ENCODE results near the gene IRS1.

Gene IRS1

DNA sequence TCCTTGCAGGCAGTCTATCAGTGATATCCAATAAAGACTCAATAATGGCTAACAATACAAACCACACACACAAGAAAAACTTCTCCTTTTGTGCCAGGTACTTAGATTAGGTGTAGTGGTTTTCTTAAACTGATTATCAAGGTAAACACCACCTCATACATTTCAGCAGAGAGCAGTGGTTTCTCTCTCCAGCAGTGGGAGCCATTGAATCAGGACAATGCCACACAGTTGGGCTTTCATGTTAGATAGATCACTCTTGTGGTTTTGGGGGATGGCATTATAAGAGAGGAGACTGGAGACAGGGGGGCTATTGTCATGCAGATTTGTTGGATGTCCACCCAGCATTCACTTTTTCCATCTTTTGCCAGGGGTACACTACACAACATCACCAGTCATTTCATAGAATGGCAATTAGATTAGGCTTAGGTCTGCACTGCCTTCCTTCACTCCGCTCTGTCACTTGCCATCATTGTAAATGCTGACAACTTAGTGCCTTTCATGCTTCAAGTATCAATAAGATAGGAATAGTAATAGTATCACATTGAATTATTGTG is 13.6 kb upstream of the IRS1 start:
- DNase-seq (ENCODE audit: low spot score), result peak; percentile 76

- DNase-seq (ENCODE audit: low spot score), result no peak
Observed at GRCh38 chr2:226803410-226803809, 3.8 kb upstream of the IRS1 start.

GRCh38 chr2:226802573-226802972 is 3.0 kb upstream of the IRS1 start:
- peak; percentile 87 for DNase-seq (ENCODE audit: low spot score)

- peak; percentile 88 for DNase-seq (ENCODE audit: low spot score)
Observed at GRCh38 chr2:226800941-226801784, 1.5 kb upstream of the IRS1 start.

DNA sequence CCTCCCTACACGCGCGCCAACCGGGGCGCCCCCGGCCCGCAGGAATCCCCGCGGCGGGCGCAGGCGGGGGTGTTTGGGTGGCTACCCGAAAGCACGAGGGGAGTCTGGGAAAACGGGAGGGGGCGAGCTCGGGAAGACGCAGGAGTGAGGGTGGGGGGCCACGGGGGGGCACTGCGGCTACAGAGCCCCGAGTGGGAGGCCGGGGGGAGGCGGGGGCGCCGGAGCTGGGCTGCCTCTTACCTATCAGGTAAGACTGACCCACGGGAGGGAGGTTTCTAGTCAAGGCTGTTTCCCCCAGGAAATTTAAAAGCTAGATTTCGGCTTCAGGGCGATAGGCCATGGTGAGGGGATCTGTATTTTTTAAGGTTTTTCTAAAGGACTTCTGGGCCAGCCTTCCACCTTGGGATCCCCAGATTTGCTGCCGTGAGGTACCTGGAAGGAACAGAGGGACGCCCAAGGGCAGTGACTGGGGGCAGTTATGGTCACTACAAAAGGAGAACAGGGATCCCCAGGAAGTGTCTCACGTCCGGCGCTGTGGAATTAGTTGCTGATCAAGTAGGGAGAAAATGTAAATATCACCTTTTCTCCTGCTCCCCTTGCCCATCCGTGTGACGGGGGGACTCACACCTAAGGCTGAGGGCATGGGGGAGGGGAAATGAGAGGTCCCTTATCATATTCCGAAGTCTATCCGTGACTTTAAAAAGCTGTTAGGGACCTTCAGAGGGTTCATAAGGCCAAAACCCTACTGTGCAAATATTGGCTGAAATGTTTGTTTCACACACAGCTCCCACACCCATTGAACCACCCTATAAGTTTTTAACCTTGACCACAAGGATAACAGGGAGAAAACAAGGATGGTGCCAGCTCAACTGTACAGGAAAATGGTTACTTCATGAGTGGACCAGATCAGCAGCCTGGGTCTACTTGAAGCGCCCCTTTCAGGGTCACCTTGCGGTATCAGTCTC is 638 bp upstream of the IRS1 start:
- no peak for DNase-seq (ENCODE audit: low spot score)

DNA sequence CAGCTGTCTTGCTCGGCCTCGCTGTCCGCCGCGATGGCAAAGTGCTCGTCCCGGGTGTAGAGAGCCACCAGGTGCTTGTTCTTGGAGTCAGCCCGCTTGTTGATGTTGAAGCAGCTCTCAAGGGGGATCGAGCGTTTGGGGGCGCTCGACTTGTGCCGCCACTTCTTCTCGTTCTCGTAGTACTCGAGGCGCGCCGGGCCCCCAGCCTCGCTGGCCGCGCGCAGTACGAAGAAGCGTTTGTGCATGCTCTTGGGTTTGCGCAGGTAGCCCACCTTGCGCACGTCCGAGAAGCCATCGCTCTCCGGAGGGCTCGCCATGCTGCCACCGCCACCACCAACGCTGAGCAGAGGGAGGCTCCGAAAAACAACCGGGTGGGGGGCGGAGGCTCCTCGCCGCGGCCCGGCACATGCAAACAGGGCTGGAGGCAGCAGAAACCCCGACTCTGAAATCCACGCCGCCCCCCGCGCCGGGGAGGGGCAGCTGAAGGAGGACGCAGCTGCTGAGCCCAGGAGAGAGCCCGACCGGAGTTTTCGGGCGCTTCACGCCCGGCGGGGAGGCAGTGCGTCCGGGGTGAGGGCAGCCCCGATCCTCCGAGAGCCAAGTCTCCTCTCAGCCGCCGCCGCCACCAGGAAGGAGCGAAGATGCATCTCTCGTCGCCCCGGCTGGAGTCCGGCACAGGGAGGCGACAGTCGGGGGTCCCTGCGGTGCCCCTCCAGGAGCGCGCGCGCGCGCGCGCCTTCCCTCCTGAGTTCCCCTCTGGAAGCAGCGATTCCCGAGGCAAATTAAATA is 1.0 kb downstream of the IRS1 start:
- DNase-seq (ENCODE audit: low spot score), result no peak

DNA sequence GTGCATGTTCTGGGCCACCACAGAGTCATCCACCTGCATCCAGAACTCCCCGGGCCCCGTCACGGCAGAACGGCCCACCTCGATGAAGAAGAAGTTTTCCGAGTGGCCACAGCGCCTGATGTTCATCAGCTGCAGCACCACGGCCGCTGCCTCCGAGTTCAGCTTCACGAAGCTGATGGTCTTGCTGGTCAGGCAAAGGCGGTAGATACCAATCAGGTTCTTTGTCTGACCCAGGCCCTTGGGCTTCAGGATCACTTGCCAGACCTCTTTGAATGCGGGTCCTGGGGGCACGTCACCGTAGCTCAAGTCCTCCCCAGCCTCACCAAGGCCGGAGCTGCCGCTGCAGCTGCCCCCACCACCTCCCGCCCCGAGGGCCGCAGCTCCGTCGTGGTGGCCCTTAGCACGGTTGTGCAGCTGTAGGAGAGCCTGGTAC is 1.6 kb downstream of the IRS1 start:
- no peak for DNase-seq (ENCODE audit: low spot score)

- no peak for DNase-seq (ENCODE audit: low spot score)
Observed at GRCh38 chr2:226797289-226797988, 2.2 kb downstream of the IRS1 start.

GRCh38 chr2:226796840-226797288 is 2.8 kb downstream of the IRS1 start:
- no peak for DNase-seq (ENCODE audit: low spot score)

GRCh38 chr2:226796012-226796839 is 3.4 kb downstream of the IRS1 start:
- no peak for DNase-seq (ENCODE audit: low spot score)

GRCh38 chr2:226795281-226796011 is 4.2 kb downstream of the IRS1 start:
- DNase-seq (ENCODE audit: low spot score), result no peak

GRCh38 chr2:226794751-226795171 is 4.9 kb downstream of the IRS1 start:
- DNase-seq (ENCODE audit: low spot score), result no peak

- DNase-seq (ENCODE audit: low spot score), result no peak
Observed at GRCh38 chr2:226794196-226794661, 5.4 kb downstream of the IRS1 start.

DNA sequence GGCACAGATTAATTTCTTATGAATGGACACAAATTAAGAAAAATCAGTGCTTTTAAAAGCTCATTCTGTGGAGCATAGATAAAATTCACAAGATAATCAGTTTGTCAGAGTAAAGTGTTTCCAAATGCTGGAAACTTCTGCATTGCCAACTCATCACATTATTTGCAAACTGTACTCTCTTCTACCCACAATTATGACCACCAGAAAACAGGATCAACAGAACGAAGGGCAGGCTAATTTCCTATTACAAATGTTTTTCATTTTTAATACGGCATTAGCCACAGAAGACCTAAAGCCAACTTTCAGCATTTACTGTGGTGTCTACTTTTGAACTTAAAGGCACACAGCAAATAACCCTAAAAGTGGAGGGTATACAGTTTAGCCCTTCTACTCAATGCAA is 6.0 kb downstream of the IRS1 start:
- DNase-seq (ENCODE audit: low spot score), result no peak

- DNase-seq (ENCODE audit: low spot score), result no peak
Observed at GRCh38 chr2:226792155-226792881, 7.3 kb downstream of the IRS1 start.

GRCh38 chr2:226791487-226792081 is 8.0 kb downstream of the IRS1 start:
- DNase-seq (ENCODE audit: low spot score), result peak; percentile 83

DNA sequence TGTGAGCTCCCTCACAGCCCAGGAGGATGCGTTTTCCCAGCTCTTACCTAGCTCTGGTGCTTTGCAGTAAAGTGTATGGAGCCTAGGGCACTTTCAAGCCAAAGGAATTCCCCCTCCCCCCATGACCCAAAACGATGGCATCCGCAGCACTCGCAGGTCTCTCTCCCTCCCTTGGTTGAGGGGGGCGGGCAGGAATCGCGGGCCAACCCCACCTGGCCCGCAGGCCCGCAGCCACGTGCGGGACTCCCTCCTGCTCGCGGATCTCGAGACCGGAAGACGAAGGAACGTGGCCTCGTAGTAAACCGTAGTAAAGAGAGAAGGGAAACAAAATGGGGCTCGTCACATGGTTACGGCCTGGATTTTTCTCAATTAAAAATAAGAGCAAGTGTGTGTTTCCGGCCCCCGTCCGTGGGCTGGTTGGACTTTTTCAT is 8.5 kb downstream of the IRS1 start:
- DNase-seq (ENCODE audit: low spot score), result peak; percentile 78

DNA sequence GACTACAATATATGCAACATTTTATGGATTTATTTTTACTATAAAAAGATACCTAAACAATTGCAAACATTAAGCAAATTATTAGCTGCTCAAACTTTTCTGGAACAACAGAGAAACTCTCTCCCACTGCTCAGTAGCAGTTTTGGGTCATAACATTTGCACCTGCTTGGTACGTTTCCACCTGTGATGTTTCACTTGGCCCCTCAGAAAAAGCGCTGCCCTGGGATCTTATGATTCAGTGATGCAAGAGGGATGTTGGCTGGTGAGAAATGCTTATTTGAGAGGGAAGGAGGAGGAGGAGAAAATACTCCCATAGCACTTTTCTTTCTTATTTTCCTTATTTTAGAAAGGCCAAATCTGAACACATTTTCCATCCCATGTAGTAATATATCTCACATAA is 9.2 kb downstream of the IRS1 start:
- DNase-seq (ENCODE audit: low spot score), result no peak
